GM12878 (cell line): ENCODE results near the gene LSM7. TPM values are rescaled to one million over a fixed set of nuclear protein-coding genes. Genes with fewer than 3 reads are reported as not detected.
A peak's percentile ranks its signal among the peaks of the same experiment; 100 is the strongest.

Experiments used
- ATAC-seq: fragments of 200-7000 bp; cut with Tn5 transposase; 3 replicates; pipeline ENCODE4 v1.9.1; 2020; ENCODE audit warnings: mild to moderate bottlenecking, moderate library complexity
- BruUV-seq: library from RNA; stranded (reverse); fragments of 400-500 nt; replicated peaks from 2 replicates; lab custom pipeline; 2021; lab: Mats Ljungman, UMichigan
- CTCF ChIA-PET: fragments of 300-600 bp; sonication (Branson Sonifier 250); formaldehyde crosslinking; extraction: SDS; loops from one replicate; lab custom pipeline; 2021; ENCODE audit warnings: inconsistent platforms; lab: Yijun Ruan, JAX
- POLR2A ChIA-PET: fragments of 350-600 bp; formaldehyde crosslinking; extraction: SDS; loops from one replicate; lab custom pipeline; 2021; ENCODE audit warnings: inconsistent platforms; lab: Charles Lee
- RAD21 ChIA-PET: fragments of 300-600 bp; sonication (Branson Sonifier 250); formaldehyde crosslinking; loops from one replicate; lab custom pipeline; 2023; ENCODE audit warnings: antibody characterized with exemption; ENCODE audit not compliant: unreplicated experiment; lab: Charles Lee
- SMC1A ChIA-PET: fragments of 300-600 bp; sonication (Branson Sonifier 250); formaldehyde crosslinking; loops from one replicate; lab custom pipeline; 2023; ENCODE audit not compliant: unreplicated experiment, uncharacterized antibody; lab: Charles Lee
- DNase-seq: peaks from one replicate; pipeline ENCODE4 v3.0.0-alpha.2; 2011; ENCODE audit warnings: low read depth, low spot score
- FAIRE-seq: peaks from 3 replicates; lab custom pipeline; 2011; peaks lifted over from hg19 to GRCh38; lab: Jason Lieb, UNC
- H2AFZ ChIP-seq: 2 replicates; pipeline ENCODE4 v1.6.0; 2011; ENCODE audit warnings: low read depth, low read length, control low read depth; ENCODE audit not compliant: control insufficient read depth
- H3K27ac ChIP-seq: 2 replicates; pipeline ENCODE4 v1.5.1; 2011; ENCODE audit warnings: control low read depth; ENCODE audit not compliant: control insufficient read depth, insufficient read depth
- H3K27me3 ChIP-seq, 2 experiments: replicated peaks in 1 of 2; 2 replicates each; pipeline versions ENCODE4 v1.6.0 to v1.6.1; 2011; ENCODE audit warnings: low read length in 1 of 2; ENCODE audit not compliant: control insufficient read depth in 2 of 2, insufficient read depth in 2 of 2
- H3K36me3 ChIP-seq, 2 experiments: 2 replicates each; pipeline ENCODE4 v1.5.1; 2011; ENCODE audit warnings: low read length in 1 of 2; ENCODE audit not compliant: control insufficient read depth in 2 of 2, insufficient read depth in 2 of 2
- H3K4me1 ChIP-seq: 2 replicates; pipeline ENCODE4 v1.6.1; 2011; ENCODE audit warnings: mild to moderate bottlenecking, low read length, moderate library complexity, mixed read lengths; ENCODE audit not compliant: control insufficient read depth, insufficient read depth
- H3K4me2 ChIP-seq: 2 replicates; pipeline ENCODE4 v1.6.0; 2011; ENCODE audit warnings: control low read depth; ENCODE audit not compliant: control insufficient read depth, insufficient read depth
- H3K4me3 ChIP-seq: fragments of 200-600 bp; sonication (generic); 2 replicates; pipeline ENCODE4 v1.5.1; 2016
- H3K79me2 ChIP-seq: 2 replicates; pipeline ENCODE4 v1.6.0; 2011; ENCODE audit warnings: low read length; ENCODE audit not compliant: control insufficient read depth, insufficient read depth
- H3K9ac ChIP-seq: 2 replicates; pipeline ENCODE4 v1.8.0; 2011; ENCODE audit warnings: low read length, control low read depth, mixed read lengths; ENCODE audit not compliant: control insufficient read depth, insufficient read depth
- H3K9me3 ChIP-seq: replicated peaks from 3 replicates; pipeline ENCODE4 v1.5.1; 2011; ENCODE audit warnings: mild to moderate bottlenecking, low read length; ENCODE audit not compliant: control insufficient read depth, insufficient read depth
- H4K20me1 ChIP-seq: 2 replicates; pipeline ENCODE4 v1.6.0; 2011; ENCODE audit not compliant: control insufficient read depth, insufficient read depth
- BHLHE40 ChIP-seq, 2 experiments: fragments of 450-650 bp in 1 of 2; IDR thresholded peaks; 2 replicates each; pipeline ENCODE4 v1.6.1; 2011 to 2017; ENCODE audit warnings: low read depth in 2 of 2, borderline replicate concordance in 1 of 2, improper control_type of control experiment in 1 of 2, low read length in 1 of 2, mild to moderate bottlenecking in 1 of 2
- BRCA1 ChIP-seq: IDR thresholded peaks from 2 replicates; pipeline ENCODE4 v1.6.1; 2011; ENCODE audit warnings: low read depth, low read length, improper control_type of control experiment
- CBX3 ChIP-seq: fragments of 200-600 bp; sonication (generic); IDR thresholded peaks from 2 replicates; pipeline ENCODE4 v1.6.1; 2016; ENCODE audit warnings: low read depth, borderline replicate concordance
- FOXM1 ChIP-seq: IDR thresholded peaks from 2 replicates; pipeline ENCODE4 v1.6.1; 2012; ENCODE audit warnings: low read depth, mild to moderate bottlenecking, inconsistent platforms, low read length, moderate library complexity
- IKZF1 ChIP-seq: fragments of 450-650 bp; conservative IDR thresholded peaks from 2 replicates; pipeline ENCODE4 v1.6.1; 2017; ENCODE audit warnings: antibody characterized with exemption, mild to moderate bottlenecking
- LARP7 ChIP-seq: fragments of 450-650 bp; IDR thresholded peaks from 2 replicates; pipeline ENCODE4 v1.6.1; 2017; ENCODE audit warnings: mild to moderate bottlenecking
- MLLT1 ChIP-seq: fragments of 450-650 bp; IDR thresholded peaks from 2 replicates; pipeline ENCODE4 v1.6.1; 2016; ENCODE audit warnings: mild to moderate bottlenecking
- NBN ChIP-seq: fragments of 450-650 bp; IDR thresholded peaks from 2 replicates; pipeline ENCODE4 v1.6.1; 2016
- NFXL1 ChIP-seq: fragments of 450-650 bp; IDR thresholded peaks from 2 replicates; pipeline ENCODE4 v1.6.1; 2017; ENCODE audit warnings: antibody characterized with exemption, mild to moderate bottlenecking, borderline replicate concordance
- NR2C2 ChIP-seq: IDR thresholded peaks from 2 replicates; pipeline ENCODE4 v1.6.1; 2011; ENCODE audit warnings: borderline replicate concordance, low read depth; ENCODE audit not compliant: control insufficient read depth, insufficient read length
- RELA ChIP-seq: fragments of 450-650 bp; IDR thresholded peaks from 2 replicates; pipeline ENCODE4 v1.8.0; 2014; ENCODE audit warnings: borderline replicate concordance; ENCODE audit not compliant: partially characterized antibody
- SMAD1 ChIP-seq: fragments of 450-650 bp; IDR thresholded peaks from 2 replicates; pipeline ENCODE4 v1.6.1; 2018; ENCODE audit warnings: mild to moderate bottlenecking, low read depth; ENCODE audit not compliant: partially characterized antibody
- WRNIP1 ChIP-seq: IDR thresholded peaks from 2 replicates; pipeline ENCODE4 v1.6.1; 2011; ENCODE audit warnings: low read depth, low read length, improper control_type of control experiment, borderline replicate concordance
- ZNF207 ChIP-seq: fragments of 450-650 bp; IDR thresholded peaks from 2 replicates; pipeline ENCODE4 v1.6.1; 2014; ENCODE audit warnings: antibody characterized with exemption, mild to moderate bottlenecking, borderline replicate concordance
- ZSCAN29 ChIP-seq: fragments of 450-650 bp; IDR thresholded peaks from 2 replicates; pipeline ENCODE4 v1.6.1; 2017; ENCODE audit warnings: mild to moderate bottlenecking, moderate library complexity
- WGBS: methylation state at CpG from one replicate; pipeline ENCODE4 v1.1.6; 2016; ENCODE audit warnings: low lambda C conversion rate; ENCODE audit not compliant: insufficient replicate concordance, insufficient coverage; ENCODE audit errors: missing lambda C conversion rate; 5-methylcytosine and 5-hydroxymethylcytosine counted together
- in situ Hi-C: fragments of 300-500 bp; cut with MboI; formaldehyde crosslinking; loops from 9 replicates; pipeline ENCODE4 v1.14.3; 2018; ENCODE audit warnings: mixed read lengths
- intact Hi-C: fragments of 100-400 bp; cut with micrococcal nuclease; formaldehyde crosslinking; loops from one replicate; pipeline ENCODE4 v1.14.2; 2022; ENCODE audit not compliant: unreplicated experiment
- polyA plus RNA-seq, 11 experiments: library from polyadenylated mRNA; depleted of rRNA in 4 of 11; unstranded in 6 of 11; stranded (reverse) in 5 of 11; fragments of >200 nt; fragmentation: Nextera tagmentation in 4 of 11; fragmentation: Illumina TruSeq in 1 of 11; extraction: Ambion mirVana in 4 of 11; extraction: Trizol in 1 of 11; gene quantifications; 1 replicate in 1 of 11; 2 replicates in 10 of 11; pipeline versions ENCODE4 v1.2.1 to v1.2.3, GENCODE V29; 2011 to 2016; ENCODE audit warnings: inconsistent platforms in 2 of 11, missing spikeins in 2 of 11, low read depth in 1 of 11
- total RNA-seq, 4 experiments: library from RNA; depleted of rRNA in 3 of 4; stranded (reverse); fragments of >200 nt in 3 of 4; fragmentation: Illumina TruSeq in 1 of 4; extraction: Trizol in 1 of 4; gene quantifications; 2 replicates each; pipeline versions ENCODE4 v1.2.1 to v1.2.3, GENCODE V29; 2013 to 2021

The LSM7 gene
- total and polyA plus RNA-seq, 10 of the 15 experiments (the other 5 are each of a cell fraction or from before 2014, with no cell fraction given) = 24.4 to 424 (median 217) TPM

GRCh38 chr19:2315121-2315817, 13.1 kb downstream of the LSM7 start:
- H3K9me3 ChIP-seq = peaks cover 6% of the 10 kb centered on the region; the same call in 1 of the 3 replicates
- WGBS = 77% methylated on average over 7 of the region's 7 CpGs
- CTCF ChIA-PET = interaction anchor here (0.6 to 2.8 kb wide), 11 partner anchors 13 to 478 kb away, joined by 3 to 11 read pairs (median 5); partner anchors contain the start of genes LSM7 and SPPL2B
- H2AFZ ChIP-seq = no peak overlapping the region
- H3K4me1 ChIP-seq = peaks cover 3% of the 10 kb centered on the region; the same call in 1 of the 2 replicates
- no peak for ATAC-seq
- H3K36me3 ChIP-seq = no peaks in the 10 kb centered on the region
- H3K4me2 ChIP-seq = peak overlapping the region; percentile 5; the same call in 1 of the 2 replicates
- no peaks in the 10 kb centered on the region for H3K79me2 ChIP-seq
- no peak for FAIRE-seq
- DNase-seq = no peak
- H3K27ac ChIP-seq = no peak overlapping the region
- H3K27me3 ChIP-seq = no peaks in the 10 kb centered on the region; a peak in 1 of 4 replicates
- intact Hi-C loops (no loop called here), in situ Hi-C loops (loop anchor here (5.0 kb wide), 1 partner anchor 83 kb away; no protein-coding TSS in a partner anchor)
- no TSS peak for BruUV-seq
- H3K4me3 ChIP-seq = no peak overlapping the region
- RAD21 ChIA-PET = interaction anchor here (1.9 kb wide), 1 partner anchor 160 kb away, joined by 5 read pairs; no protein-coding TSS in a partner anchor
- POLR2A ChIA-PET = interaction anchor here (0.5 to 1.4 kb wide), 4 partner anchors 13 to 159 kb away, joined by 3 to 4 read pairs (median 3); partner anchors contain the start of gene LSM7
- no peak for TF ChIP-seq NBN
- TF ChIP-seq ZSCAN29 = no peak
- TF ChIP-seq RELA = no peak
- TF ChIP-seq ZNF207 = no peak
- TF ChIP-seq BHLHE40 (IDR thresholded peaks at IDR 0.05; ENCODE audit: borderline replicate concordance in 1 of 2, low read depth in 2 of 2, low read length in 1 of 2) = no peak
- no peak for TF ChIP-seq SMAD1
- TF ChIP-seq BRCA1 = no peak
- no peak for TF ChIP-seq IKZF1
- TF ChIP-seq NFXL1 = no peak
- TF ChIP-seq NR2C2 = no peak
- no peak for TF ChIP-seq FOXM1
- no peak for TF ChIP-seq MLLT1
- TF ChIP-seq WRNIP1 = no peak
- TF ChIP-seq LARP7 = no peak
- TF ChIP-seq CBX3 = no peak
- SMC1A ChIA-PET = interaction anchor here (0.9 to 2.2 kb wide), 5 partner anchors 44 to 160 kb away, joined by 3 to 14 read pairs (median 4); no protein-coding TSS in a partner anchor
- no peak overlapping the region for H3K9ac ChIP-seq
- H4K20me1 ChIP-seq = no peaks in the 10 kb centered on the region
